HepG2 (cell line): ENCODE data around the gene DOCK1.

Source experiments
- FOXA1 ChIP-seq, 2 experiments: fragments of 450-650 bp in 1 of 2; sonication (generic) in 1 of 2; formaldehyde crosslinking in 1 of 2; IDR thresholded peaks; 2 replicates each; pipeline versions ENCODE4 v1.4.0 to v1.6.1; 2016 to 2020; ENCODE audit warnings: missing genetic modification reagents in 1 of 2
- HMG20B ChIP-seq: conservative IDR thresholded peaks from 2 replicates; pipeline ENCODE4 v1.6.1; 2016; ENCODE audit warnings: missing genetic modification reagents, missing compliant biosample characterization
- ZZZ3 ChIP-seq: sonication (generic); formaldehyde crosslinking; IDR thresholded peaks from 2 replicates; pipeline ENCODE4 v1.4.0; 2020; ENCODE audit warnings: missing genetic modification reagents, mild to moderate bottlenecking, borderline replicate concordance

GRCh38 chr10:127441350-127442219 lies 536.4 kb downstream of the DOCK1 start:
- TF ChIP-seq FOXA1 (IDR thresholded peaks at IDR 0.05) (no peak), FOXA1 (CRISPR knock-in tag; IDR thresholded peaks at IDR 0.05) (no peak), ZZZ3 (CRISPR knock-in tag) (no peak), HMG20B (CRISPR knock-in tag) (no peak)
